NCI-H82 treated with DMSO at 0.1 percent for 48 hours (cell line): ENCODE measurements around the gene ITPR1.
A peak's percentile ranks its signal among the peaks of the same experiment; 100 is the strongest.

ENCODE experiments used
- DNase-seq: peaks from one replicate; lab custom pipeline; 2025; ENCODE audit not compliant: unreplicated experiment; lab: John Stamatoyannopoulos, UW

The ITPR1 gene

GRCh38 chr3:4529876-4530588 is 36.9 kb downstream of the ITPR1 start:
- DNase-seq: no peak

- no peak for DNase-seq
Measured at GRCh38 chr3:4531478-4532025, 38.4 kb downstream of the ITPR1 start.

- peak; percentile 39 for DNase-seq
Measured at GRCh38 chr3:4532535-4533112, 39.5 kb downstream of the ITPR1 start.

- DNase-seq: peak; percentile 5
Measured at GRCh38 chr3:4533489-4534443, 40.6 kb downstream of the ITPR1 start.

- DNase-seq: no peak
Measured at GRCh38 chr3:4534906-4535305, 41.8 kb downstream of the ITPR1 start.

- no peak for DNase-seq
Measured at GRCh38 chr3:4536260-4536659, 43.1 kb downstream of the ITPR1 start.

GRCh38 chr3:4540267-4540666 is 47.1 kb downstream of the ITPR1 start:
- DNase-seq: no peak

GRCh38 chr3:4543110-4543509 is 50.0 kb downstream of the ITPR1 start:
- no peak for DNase-seq

- DNase-seq: no peak
Measured at GRCh38 chr3:4546346-4547178, 53.4 kb downstream of the ITPR1 start.

- no peak for DNase-seq
Measured at GRCh38 chr3:4547799-4548198, 54.7 kb downstream of the ITPR1 start.

- no peak for DNase-seq
Measured at GRCh38 chr3:4548356-4548755, 55.2 kb downstream of the ITPR1 start.

- no peak for DNase-seq
Measured at GRCh38 chr3:4548780-4549179, 55.6 kb downstream of the ITPR1 start.

- no peak for DNase-seq
Measured at GRCh38 chr3:4549896-4550295, 56.7 kb downstream of the ITPR1 start.

GRCh38 chr3:4551051-4551711 is 58.0 kb downstream of the ITPR1 start:
- no peak for DNase-seq

GRCh38 chr3:4551794-4552442 is 58.8 kb downstream of the ITPR1 start:
- DNase-seq: no peak

- DNase-seq: no peak
Measured at GRCh38 chr3:4552811-4553210, 59.7 kb downstream of the ITPR1 start.

- DNase-seq: no peak
Measured at GRCh38 chr3:4561661-4562060, 68.5 kb downstream of the ITPR1 start.

GRCh38 chr3:4562595-4562994 is 69.4 kb downstream of the ITPR1 start:
- no peak for DNase-seq

GRCh38 chr3:4564270-4564669 is 71.1 kb downstream of the ITPR1 start:
- DNase-seq: no peak
